Middle frontal gyrus (tissue), 1 donor: Measurements from ENCODE around the gene BIN1.

ENCODE experiments used
- DNase-seq: peaks from one replicate; pipeline ENCODE4 v3.0.0-alpha.2; 2015; ENCODE audit warnings: low spot score; ENCODE audit errors: extremely low spot score

The BIN1 gene

DNA sequence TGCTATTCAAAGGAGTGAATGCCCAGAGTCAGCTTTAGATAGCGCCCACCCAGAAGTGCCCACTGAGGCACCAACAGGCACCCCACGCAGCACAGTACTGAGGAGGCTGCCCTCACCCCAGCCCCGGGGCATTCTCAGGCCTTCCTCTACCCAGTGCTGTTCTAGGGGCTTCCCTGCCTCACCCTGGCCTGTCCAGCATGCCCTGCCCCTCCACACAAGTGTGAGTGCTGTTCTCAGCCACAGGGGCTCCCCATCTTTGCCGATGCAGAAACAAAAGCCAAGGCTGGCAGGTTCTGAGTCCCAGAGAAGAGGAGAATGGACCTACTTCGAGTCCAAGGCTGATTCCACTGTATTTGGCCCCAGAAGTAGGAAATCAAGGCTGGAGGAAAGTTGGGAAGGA, 15.8 kb downstream of the BIN1 start:
- DNase-seq: no peak

DNA sequence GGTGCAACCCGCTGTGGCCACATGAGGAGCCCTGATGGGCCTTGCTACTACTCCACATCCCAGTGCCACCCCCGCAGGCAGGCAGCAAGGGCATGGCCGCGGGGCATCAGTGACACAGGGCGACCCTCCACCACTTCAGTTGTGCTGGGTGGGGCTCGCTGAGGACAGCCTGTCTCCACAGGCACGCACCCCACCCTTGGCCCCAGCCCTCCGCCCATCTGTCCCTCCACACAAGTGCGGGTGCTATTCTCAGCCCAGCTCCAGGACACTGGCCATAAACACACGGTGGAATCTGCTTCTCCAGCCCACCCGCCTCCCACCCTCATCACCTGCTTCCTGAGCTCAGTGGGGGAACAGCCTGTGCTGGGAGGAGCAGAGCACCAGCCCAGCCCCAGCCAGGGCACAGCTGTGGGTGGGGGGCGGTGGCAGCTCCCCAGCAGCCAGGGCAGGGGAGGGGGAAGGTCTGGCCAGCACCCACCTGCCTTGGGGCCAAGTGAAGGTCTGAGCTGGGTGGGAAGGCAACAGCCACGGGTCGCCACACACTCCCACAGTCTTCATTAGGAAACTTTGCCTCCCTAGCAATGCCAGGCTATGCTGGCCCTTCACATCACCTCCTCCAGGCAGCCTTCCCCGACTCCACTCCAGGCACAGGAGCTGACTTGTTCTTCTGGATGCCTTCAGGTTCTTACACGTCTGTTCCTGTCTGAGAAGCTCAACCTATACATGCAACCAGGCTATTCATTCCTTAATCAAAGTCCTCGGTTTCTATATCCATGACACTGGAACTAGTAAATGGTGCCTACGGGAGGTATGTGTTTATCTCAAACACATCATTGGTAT, 16.5 kb downstream of the BIN1 start:
- DNase-seq: no peak

DNA sequence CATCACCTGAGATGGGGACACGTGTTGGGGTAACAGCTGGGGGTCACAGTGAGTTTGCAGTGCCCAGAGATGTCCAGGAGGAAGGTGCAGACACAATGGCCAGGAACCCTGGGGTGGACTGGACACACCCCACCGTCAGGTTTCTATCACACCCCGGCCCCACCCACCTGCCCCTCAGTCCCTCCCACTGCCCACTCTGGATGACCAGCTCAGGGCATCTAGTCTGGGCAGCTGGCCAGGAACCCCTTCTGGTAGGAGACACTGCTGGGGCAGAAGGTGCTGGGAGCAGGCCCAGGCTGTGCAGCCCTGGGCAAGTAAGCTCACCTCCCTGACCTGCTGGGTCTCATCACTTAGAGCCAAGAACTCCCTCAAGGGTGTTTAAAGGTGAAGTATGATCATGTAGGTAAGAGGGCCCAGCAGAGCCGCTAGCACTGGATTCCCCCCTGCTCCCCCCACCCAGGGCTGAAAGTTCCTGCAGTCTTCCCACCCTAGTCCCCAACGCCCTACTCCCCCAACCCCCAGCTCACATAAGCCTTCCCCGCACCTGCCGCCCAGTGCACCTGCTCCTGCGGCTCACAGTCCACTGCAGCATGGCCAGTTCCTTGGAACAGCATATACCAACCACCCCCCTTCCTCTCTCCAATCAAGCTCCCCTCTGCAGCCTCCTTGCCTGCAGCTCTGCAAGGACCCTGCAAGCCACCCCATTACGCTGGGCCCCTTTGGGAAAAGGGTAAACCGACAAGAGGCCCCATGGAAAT, 17.3 kb downstream of the BIN1 start:
- no peak for DNase-seq

DNA sequence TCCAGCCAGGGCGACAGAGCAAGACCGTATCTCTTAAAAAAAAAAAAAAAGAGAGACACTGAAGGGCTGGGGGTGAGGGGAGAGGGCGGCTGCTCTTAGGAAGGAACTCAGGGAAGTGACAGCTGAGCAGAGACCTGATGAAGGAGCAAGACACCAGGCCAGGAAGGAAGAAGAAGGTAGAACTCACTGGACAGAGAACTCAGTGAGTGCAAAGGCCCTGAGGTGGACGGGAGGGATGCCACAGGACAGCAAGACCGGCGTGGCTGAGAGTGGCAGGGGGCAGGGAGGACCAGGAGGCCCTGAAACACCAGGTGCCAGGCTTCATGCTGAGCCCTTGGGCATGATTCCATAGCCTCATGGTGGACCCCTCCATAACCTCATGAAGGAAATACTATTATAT, 18.2 kb downstream of the BIN1 start:
- no peak for DNase-seq

DNA sequence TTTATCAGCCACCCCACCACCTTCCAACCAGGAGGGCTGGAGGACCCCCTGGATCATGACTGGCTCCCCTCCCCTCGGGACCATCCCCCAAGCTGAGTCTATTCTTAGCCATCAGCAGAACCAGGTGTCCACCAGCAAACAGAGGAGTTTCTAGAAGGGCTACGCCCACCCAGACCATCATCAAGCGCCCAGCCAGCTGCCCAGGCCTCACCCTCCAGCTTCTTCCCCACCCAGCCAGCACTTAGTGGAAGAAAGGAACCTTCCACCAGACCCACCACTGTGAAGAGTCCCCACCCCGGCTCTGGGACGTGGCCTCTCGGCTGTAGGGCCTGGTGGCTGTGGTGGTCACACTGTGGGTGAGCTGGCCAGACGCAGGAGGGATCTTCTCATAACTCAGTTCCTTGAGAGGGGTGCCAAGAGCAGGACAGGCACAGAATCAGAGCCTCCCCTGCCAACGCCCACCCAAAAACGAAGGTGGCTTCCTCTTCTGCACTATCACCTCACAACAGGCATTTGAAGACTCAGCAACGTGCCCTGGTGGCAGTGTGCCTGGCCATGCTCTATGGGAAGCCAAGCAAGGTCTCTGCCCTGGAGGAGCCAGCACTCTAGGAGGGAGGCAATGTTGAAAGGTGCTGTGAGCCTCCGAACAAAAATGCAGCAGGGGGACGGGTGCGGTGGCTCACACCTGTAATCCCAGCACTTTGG, 19.0 kb downstream of the BIN1 start:
- no peak for DNase-seq

DNA sequence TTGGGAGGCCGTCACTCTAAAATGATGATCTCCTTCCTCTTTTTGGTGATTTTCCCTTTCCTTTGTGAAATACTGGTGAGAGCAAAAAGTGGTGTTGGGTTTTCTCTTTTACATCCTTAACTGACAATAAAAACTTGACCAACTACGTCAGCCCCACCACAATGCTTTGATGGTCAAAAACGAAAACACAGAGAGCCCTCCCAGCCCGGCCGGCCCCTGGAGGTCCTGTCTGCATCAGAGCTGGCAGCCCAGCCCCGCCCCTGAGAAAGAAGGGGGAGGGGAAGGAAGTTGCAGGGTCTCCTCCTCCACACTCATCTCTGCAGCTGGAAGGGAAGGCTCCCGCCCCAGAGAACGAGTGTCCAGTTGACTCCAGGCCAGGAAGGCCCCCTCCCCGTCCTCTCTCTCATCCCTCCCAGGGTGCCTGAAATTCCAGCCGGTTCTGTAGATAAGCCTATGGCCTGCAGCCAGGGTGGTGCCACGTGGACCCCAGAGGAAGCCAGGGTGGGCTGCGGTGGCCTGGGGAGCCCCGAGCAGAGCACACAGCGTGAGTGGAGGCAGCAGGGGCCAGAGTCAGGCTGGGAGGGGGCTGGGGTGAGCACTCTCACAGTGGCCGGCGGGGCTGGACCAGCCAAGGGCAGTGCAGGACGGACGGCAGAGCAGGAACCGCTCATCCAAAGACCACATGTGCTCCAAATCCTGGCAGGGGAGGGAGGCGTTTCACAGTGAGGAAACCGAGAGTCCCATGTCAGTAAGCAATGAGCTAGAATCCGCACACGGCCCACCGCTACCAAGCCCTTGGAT, 19.8 kb downstream of the BIN1 start:
- DNase-seq: no peak

DNA sequence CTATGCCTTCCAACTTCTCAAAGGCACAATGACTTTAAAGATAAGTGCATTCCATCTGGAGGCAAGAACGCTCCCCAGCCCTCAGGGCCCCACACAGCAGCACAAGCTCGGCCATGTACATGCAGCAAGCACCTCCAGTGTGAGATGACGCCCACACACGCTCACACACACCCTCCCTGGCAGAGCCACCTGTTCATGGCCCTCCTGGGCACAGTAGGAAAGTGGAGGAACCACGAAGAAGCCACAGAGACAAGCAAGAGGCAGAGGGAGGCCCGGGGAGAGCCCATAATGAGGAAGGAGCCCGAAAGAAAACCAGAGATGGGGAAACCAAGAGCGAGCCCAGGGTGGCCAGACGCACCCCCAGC, 21.7 kb downstream of the BIN1 start:
- DNase-seq: no peak

DNA sequence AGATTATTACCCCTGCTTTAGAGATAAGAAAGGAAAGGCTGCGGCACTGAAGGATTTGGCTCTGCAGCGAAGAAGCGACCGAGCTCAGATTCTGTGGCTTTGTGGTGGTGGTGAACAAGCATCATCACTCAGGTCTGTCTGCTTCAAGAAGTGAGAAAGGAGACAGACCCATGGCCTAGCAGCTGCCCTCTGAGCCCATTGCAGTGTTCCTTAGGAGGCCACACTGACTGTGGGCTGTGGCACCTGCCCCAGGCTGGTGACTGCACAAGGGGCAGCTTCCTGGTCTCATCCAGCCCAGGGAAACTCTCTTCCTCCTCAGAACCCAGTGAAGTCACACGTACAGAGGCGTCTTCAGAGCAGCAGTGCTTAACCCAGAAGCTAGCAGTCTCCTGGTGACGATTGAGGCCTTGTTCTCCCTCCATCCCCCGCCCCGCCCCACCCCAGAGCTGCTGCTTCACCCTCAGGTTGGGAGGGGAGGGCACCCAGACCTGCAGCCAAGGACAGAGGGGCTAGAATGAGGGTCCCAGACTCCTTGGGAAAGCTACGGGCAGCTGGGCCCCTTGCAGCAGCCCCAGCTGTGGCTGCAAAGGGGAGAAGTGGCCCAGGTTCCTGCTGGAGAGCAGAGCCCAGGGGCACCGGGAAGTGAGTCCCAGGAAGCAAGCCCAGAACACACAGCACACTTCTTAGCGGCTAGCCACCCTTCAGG, 22.2 kb downstream of the BIN1 start:
- no peak for DNase-seq

DNA sequence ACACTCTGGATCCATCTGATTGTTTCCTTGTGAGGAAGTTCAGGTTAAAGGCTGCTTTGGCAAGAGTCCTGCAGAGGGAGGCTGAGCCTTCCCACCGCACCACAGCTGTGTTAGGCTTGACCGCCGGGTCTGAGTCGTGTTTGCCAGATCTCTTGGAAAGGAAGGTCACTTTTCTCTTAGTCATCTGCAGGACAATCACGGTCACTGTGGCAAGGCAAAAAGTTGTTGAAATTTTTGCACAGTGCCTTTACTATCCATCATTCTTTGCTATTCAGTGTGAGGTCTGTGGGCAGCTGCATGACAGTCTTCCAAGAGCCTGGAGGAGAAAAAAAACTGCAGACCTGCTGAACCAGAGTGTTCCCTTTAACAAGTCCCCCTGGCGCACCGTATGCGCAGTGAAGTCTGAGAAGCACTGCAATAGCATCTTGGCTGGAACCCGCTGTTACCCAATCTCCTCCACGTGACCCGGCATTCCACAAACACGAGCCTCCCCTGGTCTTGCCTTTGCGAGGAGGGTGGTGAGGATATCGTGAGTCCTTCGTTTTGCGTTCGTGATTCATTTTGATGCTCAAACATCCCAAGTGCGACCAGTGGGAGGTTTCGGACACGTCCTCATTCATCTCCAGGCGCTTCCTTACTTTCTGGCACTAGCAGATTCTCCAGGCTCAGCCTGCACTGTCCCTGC, 23.0 kb downstream of the BIN1 start:
- DNase-seq: peak; percentile 58

DNA sequence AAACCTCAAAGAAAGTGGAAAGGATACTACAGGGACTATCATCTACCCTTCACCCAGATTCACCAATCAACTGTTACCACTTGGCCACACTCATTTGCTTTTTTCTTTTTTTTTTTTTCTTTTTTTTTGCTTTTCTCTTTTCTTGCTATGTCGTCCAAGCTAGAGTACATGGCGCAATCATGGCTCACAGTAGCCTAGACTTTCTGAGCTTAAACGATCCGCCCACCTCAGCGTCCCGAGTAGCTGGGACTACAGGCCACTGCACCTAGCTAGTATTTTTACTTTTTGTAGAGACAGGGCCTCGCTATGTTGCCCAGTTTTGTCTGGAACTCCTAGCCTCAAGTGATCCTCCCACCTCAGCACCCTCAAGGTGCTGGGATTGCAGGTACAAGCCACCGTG, 24.0 kb downstream of the BIN1 start:
- no peak for DNase-seq

DNA sequence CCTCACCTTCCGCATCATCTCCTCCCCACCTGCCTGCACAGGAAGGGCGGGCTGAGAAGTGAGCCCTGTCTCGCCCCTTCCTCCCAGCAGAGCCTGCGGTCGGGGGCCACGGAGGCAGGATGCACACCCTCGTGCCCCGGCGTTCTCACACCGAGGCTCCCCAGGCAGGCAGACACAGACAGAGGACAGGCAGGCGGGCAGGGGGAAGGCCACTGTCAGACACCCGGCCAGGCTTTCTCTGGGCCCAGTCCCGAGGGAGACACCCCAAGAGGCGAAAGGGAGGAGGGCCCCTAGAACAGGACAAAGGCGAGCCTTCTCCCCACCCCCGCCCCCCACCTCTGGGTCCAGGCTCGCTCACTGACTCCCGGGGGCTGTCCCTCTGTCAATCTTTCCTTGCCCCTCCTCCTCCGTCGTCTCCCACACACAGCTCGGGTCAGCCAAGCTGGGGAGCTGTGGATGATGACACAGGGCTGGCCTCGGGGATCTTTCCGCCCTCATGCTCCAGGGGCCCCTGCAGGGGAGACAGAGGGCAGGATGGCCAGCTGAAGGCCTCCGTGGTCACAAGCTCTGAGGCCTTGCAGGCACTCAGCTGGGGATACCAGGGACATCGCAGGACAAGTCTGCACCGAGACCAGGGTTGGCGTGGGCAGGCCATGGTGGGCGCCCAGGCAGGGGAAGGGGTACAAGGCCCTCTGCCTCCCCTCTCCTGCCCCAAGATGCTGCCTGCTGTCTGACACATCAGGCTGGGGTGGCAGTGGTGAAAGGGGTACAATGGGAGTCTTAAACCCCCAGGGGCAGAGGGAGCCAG, 24.9 kb downstream of the BIN1 start:
- DNase-seq: no peak

DNA sequence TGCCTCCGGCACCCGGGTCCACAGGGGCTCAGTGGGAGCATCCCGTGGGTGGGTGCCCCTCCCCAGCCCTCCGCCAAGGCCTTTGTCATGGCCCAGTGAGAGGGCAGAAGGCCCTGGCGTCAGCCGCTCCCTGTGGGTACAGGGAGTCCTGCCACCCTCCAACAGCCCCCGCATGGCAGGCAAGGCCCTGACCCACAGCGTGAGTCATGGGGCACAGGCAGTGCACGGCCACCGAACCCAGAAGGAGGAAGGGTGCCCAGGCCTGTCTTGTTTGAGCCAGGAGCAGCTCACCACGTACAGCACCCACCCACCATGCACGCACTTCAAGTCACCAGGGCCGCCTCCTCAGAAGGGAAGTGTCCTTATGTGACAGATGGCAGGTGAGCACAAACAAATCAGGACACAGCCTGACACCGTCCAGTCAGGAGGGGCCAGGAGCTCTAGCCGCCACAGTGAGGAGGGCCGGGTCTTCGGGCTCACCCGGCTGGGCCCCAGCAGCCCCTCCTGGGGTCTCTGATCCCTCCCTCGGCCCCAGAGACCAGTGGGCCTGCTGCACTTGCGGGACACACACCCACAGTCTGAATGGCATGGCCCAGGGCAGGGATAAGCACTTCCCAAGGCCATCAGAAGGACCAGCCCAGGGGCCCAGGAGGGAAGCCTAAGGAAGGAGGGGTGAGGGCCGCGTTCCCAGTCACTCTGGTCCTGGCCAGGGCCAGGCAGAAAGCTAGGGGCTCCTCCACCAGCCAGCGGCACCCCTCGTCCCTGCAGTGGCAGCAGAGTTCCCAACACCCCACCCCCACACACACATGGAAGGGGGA, 25.8 kb downstream of the BIN1 start:
- no peak for DNase-seq

DNA sequence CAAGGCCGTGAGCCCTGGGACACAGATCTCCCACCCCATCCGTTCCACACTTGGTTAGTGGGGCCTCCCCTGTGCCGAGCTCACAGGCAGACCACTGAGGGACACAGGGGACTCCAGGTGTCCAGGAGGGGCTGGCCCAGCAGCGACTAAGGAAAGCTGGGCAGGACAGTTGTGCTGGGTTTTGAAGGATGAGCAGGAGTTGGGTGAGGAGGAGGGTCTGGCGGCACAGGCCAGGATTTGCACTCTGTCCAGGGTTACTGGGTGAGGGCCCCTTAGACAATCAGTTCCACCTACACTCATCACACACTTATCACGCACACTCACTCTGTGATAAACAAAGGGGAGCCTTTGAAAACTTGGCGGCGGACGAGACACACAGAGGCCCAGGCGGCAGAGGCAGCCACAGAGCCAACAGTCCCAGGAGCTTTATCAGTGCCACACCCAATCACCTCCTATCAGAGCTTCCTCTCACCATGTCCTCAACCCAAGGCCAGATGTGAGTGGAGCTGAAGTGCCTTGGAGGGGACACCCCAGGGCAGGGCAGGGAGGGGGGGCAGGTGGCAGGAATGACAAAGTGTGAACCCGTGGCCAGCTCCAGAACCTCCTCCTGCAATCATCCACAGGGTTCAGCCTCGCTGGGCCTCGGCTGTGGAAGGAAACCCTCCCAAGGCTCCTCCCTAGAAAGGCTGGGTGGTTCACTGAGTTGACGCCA, 26.6 kb downstream of the BIN1 start:
- no peak for DNase-seq

DNA sequence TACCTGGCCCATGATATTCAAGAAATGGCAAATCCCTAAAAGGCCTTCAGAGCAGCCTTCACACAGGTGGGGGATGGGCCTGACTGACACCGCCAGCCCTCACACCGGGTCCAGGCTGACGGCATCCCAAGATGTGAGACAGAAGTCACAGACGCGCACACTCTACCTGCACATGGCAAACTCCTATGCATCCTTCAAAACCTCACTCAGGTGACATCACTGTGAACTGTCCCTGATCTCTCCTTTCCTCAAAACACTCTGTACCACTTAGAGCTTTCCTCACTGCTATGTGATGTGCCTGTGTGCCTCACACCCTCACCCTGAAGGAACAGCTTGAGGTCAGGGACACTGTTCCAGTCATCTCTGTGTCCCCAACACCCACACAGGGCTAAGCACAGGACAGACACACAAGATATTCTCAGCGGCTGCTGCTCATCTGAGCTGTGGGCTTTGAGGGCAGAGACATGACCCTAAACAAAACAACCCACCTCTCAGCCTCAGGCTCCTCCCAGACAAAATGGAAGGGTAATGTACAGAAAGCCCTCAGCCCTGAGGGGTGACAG, 27.5 kb downstream of the BIN1 start:
- DNase-seq: no peak

DNA sequence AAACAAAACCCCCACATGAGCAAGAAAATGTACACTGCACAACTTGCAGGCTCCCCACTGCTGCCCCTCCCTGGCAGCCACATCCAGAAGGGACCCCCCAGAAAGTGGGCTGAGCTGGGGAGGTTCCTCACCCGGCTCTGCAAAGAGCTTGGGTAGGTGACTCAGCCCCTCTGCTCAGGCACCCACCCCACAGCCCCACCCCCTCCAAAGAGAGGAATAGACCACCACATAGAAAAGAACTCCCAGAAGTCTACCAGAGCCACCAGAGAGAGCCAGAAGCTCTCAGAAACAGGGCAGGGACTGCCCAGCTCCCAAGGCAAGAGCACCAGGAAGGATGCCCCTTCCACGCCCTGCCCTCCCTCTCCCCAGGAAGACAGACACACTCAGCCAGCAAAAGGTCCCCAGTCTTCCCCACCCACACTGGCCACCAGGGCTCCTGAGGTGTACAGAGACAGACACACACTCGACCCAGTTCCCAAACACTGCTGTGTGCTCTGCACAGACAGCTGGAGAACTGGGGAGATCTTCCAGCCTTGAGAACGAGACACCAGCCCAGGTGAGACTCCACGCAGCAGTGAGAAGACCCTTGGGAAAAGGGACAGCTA, 28.2 kb downstream of the BIN1 start:
- no peak for DNase-seq

DNA sequence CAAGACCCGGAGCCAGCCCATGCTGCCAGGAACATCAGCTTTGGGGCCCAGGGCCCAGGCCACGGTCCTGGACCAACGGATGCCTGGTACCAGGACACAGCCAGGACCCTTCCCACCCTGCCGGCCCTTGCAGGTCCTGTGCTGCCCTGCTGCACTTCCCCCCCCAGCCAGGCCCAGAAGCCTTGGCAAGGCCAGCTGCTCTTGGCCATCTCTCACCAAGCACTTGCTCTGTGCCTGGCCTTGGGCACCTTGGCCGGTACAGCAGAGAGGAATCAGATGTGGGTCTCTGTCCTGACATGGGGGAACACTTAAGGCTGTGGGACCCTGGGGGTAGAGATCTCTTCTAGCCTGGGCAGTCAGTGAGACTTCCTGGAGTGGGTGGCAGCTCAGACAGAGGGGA, 28.9 kb downstream of the BIN1 start:
- DNase-seq: no peak

DNA sequence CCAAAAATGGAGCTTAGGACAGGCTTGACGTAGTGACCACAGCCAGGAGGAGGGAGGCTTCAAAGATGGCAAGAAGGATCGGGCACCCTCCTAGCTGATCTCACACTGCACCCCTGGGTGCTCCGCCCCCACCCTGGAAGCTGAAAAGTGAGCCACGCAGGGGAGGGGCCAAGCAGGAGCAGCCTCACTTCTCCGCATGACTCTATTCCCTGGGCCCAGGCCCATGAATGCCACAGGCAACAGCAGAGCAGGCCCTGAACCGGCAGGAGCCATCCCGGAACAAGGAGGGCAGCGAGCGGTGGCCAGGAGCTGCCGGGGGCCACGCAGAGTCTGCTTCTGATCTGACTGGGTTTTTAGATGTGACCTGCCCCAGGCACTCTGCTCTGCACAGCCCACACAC, 30.0 kb downstream of the BIN1 start:
- DNase-seq: no peak
